Keratinocyte (primary cell): ENCODE results near the gene RPRML.
"Not testable (repeated sequence)": the region's sequence is repeated elsewhere in the genome, so short reads cannot be mapped to it uniquely, and the experiment has no call there.

Experiments used
- CTCF ChIP-seq, 3 experiments: IDR thresholded peaks in 1 of 3; conservative IDR thresholded peaks in 1 of 3; optimal IDR thresholded peaks in 1 of 3; 2 replicates in 2 of 3; 3 replicates in 1 of 3; pipeline versions ENCODE3 to v1.5.1; 2011; ENCODE audit warnings: low read length in 3 of 3, mild to moderate bottlenecking in 3 of 3, moderate library complexity in 2 of 3, control low read depth in 1 of 3, inconsistent platforms in 1 of 3; ENCODE audit not compliant: insufficient read depth in 2 of 3; ENCODE audit errors: extremely low read depth in 1 of 3
- EZH2 ChIP-seq: IDR thresholded peaks from one replicate; pipeline ENCODE4 v1.6.1; 2012; ENCODE audit warnings: inconsistent platforms, mild to moderate bottlenecking, low read length, moderate library complexity

GRCh38 chr17:46953191-46953590 is 25.9 kb downstream of the RPRML start:
- not testable (repeated sequence) for TF ChIP-seq CTCF (optimal IDR thresholded peaks at IDR 0.05 in 1 of 3, IDR thresholded peaks at IDR 0.05 in 1 of 3, conservative IDR thresholded peaks at IDR 0.05 in 1 of 3; ENCODE audit: extremely low read depth in 1 of 3, insufficient read depth in 2 of 3, low read length in 3 of 3); EZH2
